Nephron (organoid): ENCODE results near the gene CAD.

Experiments
- H3K27ac Mint-ChIP-seq, 3 experiments: 2 replicates each; pipeline ENCODE4 v1.8.0; 2020; ENCODE audit warnings: mixed read lengths in 3 of 3, mild to moderate bottlenecking in 2 of 3, moderate library complexity in 1 of 3
- H3K27me3 Mint-ChIP-seq: 2 replicates; pipeline ENCODE4 v1.8.0; 2021; ENCODE audit warnings: low read depth, mild to moderate bottlenecking, moderate library complexity, mixed read lengths
- H3K36me3 Mint-ChIP-seq: 2 replicates; pipeline ENCODE4 v1.8.0; 2020; ENCODE audit warnings: low read depth, mixed read lengths
- H3K4me1 Mint-ChIP-seq: 2 replicates; pipeline ENCODE4 v1.8.0; 2020; ENCODE audit warnings: mixed read lengths
- H3K4me3 Mint-ChIP-seq, 3 experiments: 2 replicates each; pipeline ENCODE4 v1.8.0; 2020; ENCODE audit warnings: mild to moderate bottlenecking in 3 of 3, mixed read lengths in 3 of 3, moderate library complexity in 2 of 3
- H3K9me3 Mint-ChIP-seq: 2 replicates; pipeline ENCODE4 v1.8.0; 2020; ENCODE audit warnings: mixed read lengths
- CTCF ChIP-seq, 3 experiments: fragments of 200-600 bp; sonication (generic); IDR thresholded peaks; one replicate each; pipeline ENCODE4 v1.5.0; 2021; ENCODE audit warnings: antibody characterized with exemption in 3 of 3; ENCODE audit not compliant: unreplicated experiment in 3 of 3

Gene CAD

GRCh38 chr2:27290549-27290948 lies 73.4 kb downstream of the CAD start:
- no peaks in the 10 kb centered on the region for H3K9me3 Mint-ChIP-seq
- H3K36me3 Mint-ChIP-seq = no peaks in the 10 kb centered on the region
- H3K4me1 Mint-ChIP-seq = peaks cover 27% of the 10 kb centered on the region
- no peak overlapping the region for H3K27ac Mint-ChIP-seq
- peaks cover 40% of the 10 kb centered on the region for H3K27me3 Mint-ChIP-seq
- H3K4me3 Mint-ChIP-seq = no peak overlapping the region
- no peak for TF ChIP-seq CTCF (IDR thresholded peaks at IDR 0.05; ENCODE audit: unreplicated experiment in 3 of 3)

- H3K36me3 Mint-ChIP-seq = no peaks in the 10 kb centered on the region
- peak in 1 of 3 experiments; percentile 17 for TF ChIP-seq CTCF (IDR thresholded peaks at IDR 0.05; ENCODE audit: unreplicated experiment in 3 of 3)
- H3K4me3 Mint-ChIP-seq = no peak overlapping the region
- peaks cover 21% of the 10 kb centered on the region for H3K4me1 Mint-ChIP-seq
- H3K9me3 Mint-ChIP-seq = no peaks in the 10 kb centered on the region
- peaks cover 32% of the 10 kb centered on the region for H3K27me3 Mint-ChIP-seq
- no peak overlapping the region for H3K27ac Mint-ChIP-seq
Observed at GRCh38 chr2:27291865-27292264, 74.7 kb downstream of the CAD start.
